Measurements from ENCODE around the gene P2RX6. TPM values are rescaled to one million over a fixed set of nuclear protein-coding genes. Genes with fewer than 3 reads are reported as not detected.

Gene P2RX6
- total and polyA plus RNA-seq, 9 of the 15 experiments (the other 6 are each of a cell fraction or from before 2014, with no cell fraction given), result 0.01 to 3.9 (median 1.5) TPM; not detected in 1

DNA sequence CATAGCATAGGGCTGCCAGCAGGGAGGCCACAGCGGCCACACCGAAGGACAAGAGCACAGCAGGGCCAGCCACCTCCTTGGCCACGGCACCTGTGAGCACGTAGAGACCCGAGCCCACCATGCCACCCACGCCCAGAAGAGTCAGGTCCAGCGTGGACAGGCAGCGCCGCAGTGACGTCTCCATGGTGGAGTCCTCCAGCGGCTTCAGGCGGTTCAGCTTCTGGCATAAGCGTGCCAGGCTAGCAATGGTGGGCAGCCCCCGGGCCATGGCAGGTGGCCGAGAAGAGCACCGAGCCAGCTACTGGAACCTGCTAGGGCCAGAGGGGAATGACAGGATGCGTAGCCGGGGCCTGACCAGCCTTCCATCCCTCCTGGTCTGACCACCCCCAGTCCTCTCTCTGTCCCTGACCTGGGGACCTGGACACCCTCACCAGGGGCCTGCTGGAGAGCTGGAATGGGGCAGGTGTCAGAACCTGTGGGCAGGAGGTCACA, 16.6 kb downstream of the P2RX6 start (continued):
- TF ChIP-seq TEAD4 (IDR thresholded peaks at IDR 0.05; ENCODE audit: low read length) (no peak), TEAD4 (CRISPR knock-in tag; IDR thresholded peaks at IDR 0.05; ENCODE audit: borderline replicate concordance) (no peak), ZFP1 (CRISPR knock-in tag; IDR thresholded peaks at IDR 0.05) (no peak), KDM1A (IDR thresholded peaks at IDR 0.05) (no peak), ERF (CRISPR knock-in tag; IDR thresholded peaks at IDR 0.05) (no peak), CBX1 (IDR thresholded peaks at IDR 0.05; ENCODE audit: low read depth) (no peak), POLR2AphosphoS2 (IDR thresholded peaks at IDR 0.05; ENCODE audit: low read length) (no peak)
- TF ChIP-seq, protein P1, sequence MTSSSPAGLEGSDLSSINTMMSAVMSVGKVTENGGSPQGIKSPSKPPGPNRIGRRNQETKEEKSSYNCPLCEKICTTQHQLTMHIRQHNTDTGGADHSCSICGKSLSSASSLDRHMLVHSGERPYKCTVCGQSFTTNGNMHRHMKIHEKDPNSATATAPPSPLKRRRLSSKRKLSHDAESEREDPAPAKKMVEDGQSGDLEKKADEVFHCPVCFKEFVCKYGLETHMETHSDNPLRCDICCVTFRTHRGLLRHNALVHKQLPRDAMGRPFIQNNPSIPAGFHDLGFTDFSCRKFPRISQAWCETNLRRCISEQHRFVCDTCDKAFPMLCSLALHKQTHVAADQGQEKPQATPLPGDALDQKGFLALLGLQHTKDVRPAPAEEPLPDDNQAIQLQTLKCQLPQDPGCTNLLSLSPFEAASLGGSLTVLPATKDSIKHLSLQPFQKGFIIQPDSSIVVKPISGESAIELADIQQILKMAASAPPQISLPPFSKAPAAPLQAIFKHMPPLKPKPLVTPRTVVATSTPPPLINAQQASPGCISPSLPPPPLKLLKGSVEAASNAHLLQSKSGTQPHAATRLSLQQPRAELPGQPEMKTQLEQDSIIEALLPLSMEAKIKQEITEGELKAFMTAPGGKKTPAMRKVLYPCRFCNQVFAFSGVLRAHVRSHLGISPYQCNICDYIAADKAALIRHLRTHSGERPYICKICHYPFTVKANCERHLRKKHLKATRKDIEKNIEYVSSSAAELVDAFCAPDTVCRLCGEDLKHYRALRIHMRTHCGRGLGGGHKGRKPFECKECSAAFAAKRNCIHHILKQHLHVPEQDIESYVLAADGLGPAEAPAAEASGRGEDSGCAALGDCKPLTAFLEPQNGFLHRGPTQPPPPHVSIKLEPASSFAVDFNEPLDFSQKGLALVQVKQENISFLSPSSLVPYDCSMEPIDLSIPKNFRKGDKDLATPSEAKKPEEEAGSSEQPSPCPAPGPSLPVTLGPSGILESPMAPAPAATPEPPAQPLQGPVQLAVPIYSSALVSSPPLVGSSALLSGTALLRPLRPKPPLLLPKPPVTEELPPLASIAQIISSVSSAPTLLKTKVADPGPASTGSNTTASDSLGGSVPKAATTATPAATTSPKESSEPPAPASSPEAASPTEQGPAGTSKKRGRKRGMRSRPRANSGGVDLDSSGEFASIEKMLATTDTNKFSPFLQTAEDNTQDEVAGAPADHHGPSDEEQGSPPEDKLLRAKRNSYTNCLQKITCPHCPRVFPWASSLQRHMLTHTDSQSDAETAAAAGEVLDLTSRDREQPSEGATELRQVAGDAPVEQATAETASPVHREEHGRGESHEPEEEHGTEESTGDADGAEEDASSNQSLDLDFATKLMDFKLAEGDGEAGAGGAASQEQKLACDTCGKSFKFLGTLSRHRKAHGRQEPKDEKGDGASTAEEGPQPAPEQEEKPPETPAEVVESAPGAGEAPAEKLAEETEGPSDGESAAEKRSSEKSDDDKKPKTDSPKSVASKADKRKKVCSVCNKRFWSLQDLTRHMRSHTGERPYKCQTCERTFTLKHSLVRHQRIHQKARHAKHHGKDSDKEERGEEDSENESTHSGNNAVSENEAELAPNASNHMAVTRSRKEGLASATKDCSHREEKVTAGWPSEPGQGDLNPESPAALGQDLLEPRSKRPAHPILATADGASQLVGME (CRISPR knock-in tag; IDR thresholded peaks at IDR 0.05), result no peak
- TF ChIP-seq, protein P2, sequence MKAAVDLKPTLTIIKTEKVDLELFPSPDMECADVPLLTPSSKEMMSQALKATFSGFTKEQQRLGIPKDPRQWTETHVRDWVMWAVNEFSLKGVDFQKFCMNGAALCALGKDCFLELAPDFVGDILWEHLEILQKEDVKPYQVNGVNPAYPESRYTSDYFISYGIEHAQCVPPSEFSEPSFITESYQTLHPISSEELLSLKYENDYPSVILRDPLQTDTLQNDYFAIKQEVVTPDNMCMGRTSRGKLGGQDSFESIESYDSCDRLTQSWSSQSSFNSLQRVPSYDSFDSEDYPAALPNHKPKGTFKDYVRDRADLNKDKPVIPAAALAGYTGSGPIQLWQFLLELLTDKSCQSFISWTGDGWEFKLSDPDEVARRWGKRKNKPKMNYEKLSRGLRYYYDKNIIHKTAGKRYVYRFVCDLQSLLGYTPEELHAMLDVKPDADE (conservative IDR thresholded peaks at IDR 0.05; ENCODE audit: control insufficient read depth, low read depth, low read length), result no peak
- TF ChIP-seq, protein P3, sequence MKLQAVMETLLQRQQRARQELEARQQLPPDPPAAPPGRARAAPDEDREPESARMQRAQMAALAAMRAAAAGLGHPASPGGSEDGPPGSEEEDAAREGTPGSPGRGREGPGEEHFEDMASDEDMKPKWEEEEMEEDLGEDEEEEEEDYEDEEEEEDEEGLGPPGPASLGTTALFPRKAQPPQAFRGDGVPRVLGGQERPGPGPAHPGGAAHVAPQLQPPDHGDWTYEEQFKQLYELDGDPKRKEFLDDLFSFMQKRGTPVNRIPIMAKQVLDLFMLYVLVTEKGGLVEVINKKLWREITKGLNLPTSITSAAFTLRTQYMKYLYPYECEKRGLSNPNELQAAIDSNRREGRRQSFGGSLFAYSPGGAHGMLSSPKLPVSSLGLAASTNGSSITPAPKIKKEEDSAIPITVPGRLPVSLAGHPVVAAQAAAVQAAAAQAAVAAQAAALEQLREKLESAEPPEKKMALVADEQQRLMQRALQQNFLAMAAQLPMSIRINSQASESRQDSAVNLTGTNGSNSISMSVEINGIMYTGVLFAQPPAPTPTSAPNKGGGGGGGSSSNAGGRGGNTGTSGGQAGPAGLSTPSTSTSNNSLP (IDR thresholded peaks at IDR 0.05; ENCODE audit: borderline replicate concordance, low read depth, low read length), result no peak
- TF ChIP-seq, protein P4, sequence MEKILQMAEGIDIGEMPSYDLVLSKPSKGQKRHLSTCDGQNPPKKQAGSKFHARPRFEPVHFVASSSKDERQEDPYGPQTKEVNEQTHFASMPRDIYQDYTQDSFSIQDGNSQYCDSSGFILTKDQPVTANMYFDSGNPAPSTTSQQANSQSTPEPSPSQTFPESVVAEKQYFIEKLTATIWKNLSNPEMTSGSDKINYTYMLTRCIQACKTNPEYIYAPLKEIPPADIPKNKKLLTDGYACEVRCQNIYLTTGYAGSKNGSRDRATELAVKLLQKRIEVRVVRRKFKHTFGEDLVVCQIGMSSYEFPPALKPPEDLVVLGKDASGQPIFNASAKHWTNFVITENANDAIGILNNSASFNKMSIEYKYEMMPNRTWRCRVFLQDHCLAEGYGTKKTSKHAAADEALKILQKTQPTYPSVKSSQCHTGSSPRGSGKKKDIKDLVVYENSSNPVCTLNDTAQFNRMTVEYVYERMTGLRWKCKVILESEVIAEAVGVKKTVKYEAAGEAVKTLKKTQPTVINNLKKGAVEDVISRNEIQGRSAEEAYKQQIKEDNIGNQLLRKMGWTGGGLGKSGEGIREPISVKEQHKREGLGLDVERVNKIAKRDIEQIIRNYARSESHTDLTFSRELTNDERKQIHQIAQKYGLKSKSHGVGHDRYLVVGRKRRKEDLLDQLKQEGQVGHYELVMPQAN (IDR thresholded peaks at IDR 0.05; ENCODE audit: borderline replicate concordance), result no peak
- TF ChIP-seq, protein P5, sequence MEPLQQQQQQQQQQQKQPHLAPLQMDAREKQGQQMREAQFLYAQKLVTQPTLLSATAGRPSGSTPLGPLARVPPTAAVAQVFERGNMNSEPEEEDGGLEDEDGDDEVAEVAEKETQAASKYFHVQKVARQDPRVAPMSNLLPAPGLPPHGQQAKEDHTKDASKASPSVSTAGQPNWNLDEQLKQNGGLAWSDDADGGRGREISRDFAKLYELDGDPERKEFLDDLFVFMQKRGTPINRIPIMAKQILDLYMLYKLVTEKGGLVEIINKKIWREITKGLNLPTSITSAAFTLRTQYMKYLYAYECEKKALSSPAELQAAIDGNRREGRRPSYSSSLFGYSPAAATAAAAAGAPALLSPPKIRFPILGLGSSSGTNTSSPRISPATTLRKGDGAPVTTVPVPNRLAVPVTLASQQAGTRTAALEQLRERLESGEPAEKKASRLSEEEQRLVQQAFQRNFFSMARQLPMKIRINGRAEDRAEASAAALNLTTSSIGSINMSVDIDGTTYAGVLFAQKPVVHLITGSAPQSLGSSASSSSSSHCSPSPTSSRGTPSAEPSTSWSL (CRISPR knock-in tag; IDR thresholded peaks at IDR 0.05; ENCODE audit: borderline replicate concordance), result no peak

Data from K562 (cell line).